CD14-positive monocyte (primary cell): ENCODE measurements around the gene MVP. TPM values are rescaled to one million over a fixed set of nuclear protein-coding genes. Genes with fewer than 3 reads are reported as not detected.

Experiments
- DNase-seq, 3 donors: peaks; one replicate each; pipeline ENCODE4 v3.0.0-alpha.2; 2011 to 2022
- H2AFZ ChIP-seq: 2 replicates; pipeline ENCODE4 v1.6.0; 2012; ENCODE audit warnings: mild to moderate bottlenecking, low read depth, low read length, inconsistent platforms; ENCODE audit not compliant: insufficient read depth, poor library complexity, severe bottlenecking
- H3K27ac ChIP-seq, 2 donors: 1 replicate in 1 of 2; 2 replicates in 1 of 2; pipeline ENCODE4 v1.5.1; 2012 to 2013; ENCODE audit warnings: low read length in 2 of 2, control low read depth in 1 of 2, inconsistent platforms in 1 of 2, low read depth in 1 of 2, mild to moderate bottlenecking in 1 of 2
- H3K27me3 ChIP-seq, 2 donors: one replicate each; pipeline versions ENCODE4 v1.6.0 to v1.6.1; 2011 to 2013; ENCODE audit warnings: low read length in 2 of 2; ENCODE audit not compliant: control insufficient read depth in 2 of 2, insufficient read depth in 2 of 2
- H3K36me3 ChIP-seq, 2 donors: replicated peaks in 1 of 2; 1 replicate in 1 of 2; 2 replicates in 1 of 2; pipeline versions ENCODE4 v1.5.1 to v1.6.1; 2012 to 2013; ENCODE audit warnings: low read length in 2 of 2, control low read depth in 1 of 2, inconsistent platforms in 1 of 2, mild to moderate bottlenecking in 1 of 2; ENCODE audit not compliant: insufficient read depth in 2 of 2, control insufficient read depth in 1 of 2
- H3K4me1 ChIP-seq, 2 donors: 1 replicate in 1 of 2; 2 replicates in 1 of 2; pipeline versions ENCODE4 v1.5.1 to v1.6.1; 2012 to 2013; ENCODE audit warnings: low read length in 2 of 2, control low read depth in 1 of 2, inconsistent platforms in 1 of 2, mild to moderate bottlenecking in 1 of 2, moderate library complexity in 1 of 2; ENCODE audit not compliant: insufficient read depth in 2 of 2, control insufficient read depth in 1 of 2
- H3K4me2 ChIP-seq: replicated peaks from 2 replicates; pipeline ENCODE3; 2012; ENCODE audit warnings: low read length, moderate library complexity, mild to moderate bottlenecking; ENCODE audit not compliant: poor library complexity, severe bottlenecking; ENCODE audit errors: extremely low read depth
- H3K4me3 ChIP-seq, 3 experiments: fragments of 200-600 bp in 1 of 3; sonication (generic) in 1 of 3; replicated peaks in 1 of 3; 1 replicate in 2 of 3; 2 replicates in 1 of 3; pipeline ENCODE4 v1.5.1; 2011 to 2013; ENCODE audit warnings: low read length in 3 of 3, mild to moderate bottlenecking in 3 of 3, control low read depth in 2 of 3, low read depth in 2 of 3, inconsistent platforms in 1 of 3, moderate library complexity in 1 of 3
- H3K79me2 ChIP-seq: 2 replicates; pipeline ENCODE4 v1.6.0; 2012; ENCODE audit warnings: mild to moderate bottlenecking, control low read depth, inconsistent platforms, low read length, moderate library complexity; ENCODE audit not compliant: insufficient read depth
- H3K9ac ChIP-seq: 2 replicates; pipeline ENCODE4 v1.6.0; 2017; ENCODE audit warnings: low read length, mild to moderate bottlenecking; ENCODE audit not compliant: insufficient read depth, poor library complexity, severe bottlenecking
- H3K9me3 ChIP-seq, 2 donors: replicated peaks in 1 of 2; 1 replicate in 1 of 2; 2 replicates in 1 of 2; pipeline versions ENCODE4 v1.5.1 to v1.6.1; 2012 to 2013; ENCODE audit warnings: low read length in 2 of 2, control low read depth in 1 of 2; ENCODE audit not compliant: control insufficient read depth in 1 of 2, insufficient read depth in 1 of 2
- H4K20me1 ChIP-seq: 2 replicates; pipeline ENCODE4 v1.6.0; 2012; ENCODE audit warnings: mild to moderate bottlenecking, low read length, control low read depth, moderate library complexity; ENCODE audit not compliant: insufficient read depth
- H3K27ac Mint-ChIP-seq, 7 donors: one replicate each; pipeline ENCODE4 v1.8.0; 2020; ENCODE audit warnings: mild to moderate bottlenecking in 7 of 7, mixed read lengths in 7 of 7, moderate library complexity in 6 of 7, inconsistent platforms in 2 of 7
- H3K27me3 Mint-ChIP-seq, 3 donors: one replicate each; pipeline ENCODE4 v1.8.0; 2021 to 2022; ENCODE audit warnings: low read depth in 3 of 3, mild to moderate bottlenecking in 3 of 3, mixed read lengths in 3 of 3, moderate library complexity in 3 of 3, inconsistent platforms in 1 of 3
- H3K36me3 Mint-ChIP-seq, 2 donors: one replicate each; pipeline ENCODE4 v1.8.0; 2020; ENCODE audit warnings: mixed read lengths in 2 of 2, inconsistent platforms in 1 of 2, mild to moderate bottlenecking in 1 of 2
- H3K4me1 Mint-ChIP-seq: one replicate; pipeline ENCODE4 v1.8.0; 2020; ENCODE audit warnings: mild to moderate bottlenecking, mixed read lengths
- H3K4me3 Mint-ChIP-seq, 2 donors: one replicate each; pipeline ENCODE4 v1.8.0; 2020; ENCODE audit warnings: mild to moderate bottlenecking in 2 of 2, mixed read lengths in 2 of 2, moderate library complexity in 1 of 2
- H3K9me3 Mint-ChIP-seq, 7 donors: one replicate each; pipeline ENCODE4 v1.8.0; 2020 to 2022; ENCODE audit warnings: mixed read lengths in 7 of 7, mild to moderate bottlenecking in 6 of 7, moderate library complexity in 6 of 7, inconsistent platforms in 2 of 7
- WGBS: methylation state at CpG from one replicate; pipeline ENCODE4 v1.1.5; 2013; ENCODE audit warnings: missing lambda C conversion rate; ENCODE audit not compliant: insufficient coverage; 5-methylcytosine and 5-hydroxymethylcytosine counted together
- intact Hi-C, 2 donors: fragments of 100-400 bp; cut with micrococcal nuclease; formaldehyde crosslinking; loops; one replicate each; pipeline versions ENCODE4 v1.15.0 to v1.15.1; 2023
- polyA plus RNA-seq, 3 donors: library from polyadenylated mRNA; depleted of rRNA in 1 of 3; unstranded in 2 of 3; stranded (reverse) in 1 of 3; fragments of 300-500 nt in 2 of 3; fragments of >200 nt in 1 of 3; fragmentation: Illumina TruSeq in 2 of 3; gene quantifications; 1 replicate in 2 of 3; 2 replicates in 1 of 3; pipeline ENCODE4 v1.2.3, GENCODE V29; 2012 to 2021
- TF ChIP-seq, protein P1 (sequence below): fragments of 200-600 bp; IDR thresholded peaks from one replicate; pipeline ENCODE4 v1.8.0; 2022; ENCODE audit warnings: antibody characterized with exemption, mild to moderate bottlenecking

MVP gene
- polyA plus RNA-seq, 3 donors: 146 to 274 (median 185) TPM

DNA sequence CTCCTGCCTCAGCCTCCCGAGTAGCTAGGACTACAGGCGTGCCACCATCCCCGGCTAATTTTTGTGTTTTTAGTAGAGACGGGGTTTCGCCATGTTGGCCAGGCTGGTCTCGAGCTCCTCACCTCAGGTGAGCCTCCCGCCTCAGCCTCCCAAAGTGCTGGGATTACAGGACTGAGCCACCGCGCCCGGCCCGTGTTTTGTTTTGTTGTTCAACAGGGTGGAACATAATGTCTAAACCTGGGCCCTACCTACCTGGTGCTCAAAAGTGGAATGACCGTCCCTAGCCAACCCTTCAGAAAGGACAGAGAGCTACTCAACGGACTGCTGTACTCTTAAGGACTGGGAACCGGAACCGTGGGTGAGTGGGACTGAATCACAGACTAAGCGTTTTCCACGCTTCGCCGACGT is 30.5 kb upstream of the MVP start:
- Mint-ChIP-seq H3K9me3 (peaks cover 0 to 2% (median 0%) of the 10 kb centered on the region in 7 donors), H3K4me3 (peak overlapping the region; percentile 97 to 98), H3K36me3 (peaks cover 0 to 3% of the 10 kb centered on the region in 2 donors), H3K4me1 (peaks cover 47% of the 10 kb centered on the region), H3K27me3 (peaks cover 0 to 1% (median 0%) of the 10 kb centered on the region in 3 donors), H3K27ac (peak overlapping the region; percentile 89 to 95 (median 93))
- TF ChIP-seq, protein P1, sequence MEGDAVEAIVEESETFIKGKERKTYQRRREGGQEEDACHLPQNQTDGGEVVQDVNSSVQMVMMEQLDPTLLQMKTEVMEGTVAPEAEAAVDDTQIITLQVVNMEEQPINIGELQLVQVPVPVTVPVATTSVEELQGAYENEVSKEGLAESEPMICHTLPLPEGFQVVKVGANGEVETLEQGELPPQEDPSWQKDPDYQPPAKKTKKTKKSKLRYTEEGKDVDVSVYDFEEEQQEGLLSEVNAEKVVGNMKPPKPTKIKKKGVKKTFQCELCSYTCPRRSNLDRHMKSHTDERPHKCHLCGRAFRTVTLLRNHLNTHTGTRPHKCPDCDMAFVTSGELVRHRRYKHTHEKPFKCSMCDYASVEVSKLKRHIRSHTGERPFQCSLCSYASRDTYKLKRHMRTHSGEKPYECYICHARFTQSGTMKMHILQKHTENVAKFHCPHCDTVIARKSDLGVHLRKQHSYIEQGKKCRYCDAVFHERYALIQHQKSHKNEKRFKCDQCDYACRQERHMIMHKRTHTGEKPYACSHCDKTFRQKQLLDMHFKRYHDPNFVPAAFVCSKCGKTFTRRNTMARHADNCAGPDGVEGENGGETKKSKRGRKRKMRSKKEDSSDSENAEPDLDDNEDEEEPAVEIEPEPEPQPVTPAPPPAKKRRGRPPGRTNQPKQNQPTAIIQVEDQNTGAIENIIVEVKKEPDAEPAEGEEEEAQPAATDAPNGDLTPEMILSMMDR: no peak
- Histone ChIP-seq H3K79me2 (peaks cover 43% of the 10 kb centered on the region), H3K36me3 (no peaks in the 10 kb centered on the region), H4K20me1 (no peaks in the 10 kb centered on the region), H3K27me3 (no peaks in the 10 kb centered on the region), H3K9ac (peak overlapping the region; percentile 51), H3K4me2 (peak overlapping the region; percentile 91), H3K9me3 (no peaks in the 10 kb centered on the region), H2AFZ (peak overlapping the region; percentile 95), H3K4me3 (peak overlapping the region; percentile 37 to 97 (median 97)), H3K27ac (peak overlapping the region; percentile 78 to 83), H3K4me1 (peaks cover 30 to 40% of the 10 kb centered on the region in 2 donors)
- 76% methylated on average over 15 of the region's 20 CpGs for WGBS
- intact Hi-C loops: loop anchor here (2.0 to 5.0 kb wide), 3 partner anchors 15 to 47 kb away; no protein-coding TSS in a partner anchor
- no peak for DNase-seq

DNA sequence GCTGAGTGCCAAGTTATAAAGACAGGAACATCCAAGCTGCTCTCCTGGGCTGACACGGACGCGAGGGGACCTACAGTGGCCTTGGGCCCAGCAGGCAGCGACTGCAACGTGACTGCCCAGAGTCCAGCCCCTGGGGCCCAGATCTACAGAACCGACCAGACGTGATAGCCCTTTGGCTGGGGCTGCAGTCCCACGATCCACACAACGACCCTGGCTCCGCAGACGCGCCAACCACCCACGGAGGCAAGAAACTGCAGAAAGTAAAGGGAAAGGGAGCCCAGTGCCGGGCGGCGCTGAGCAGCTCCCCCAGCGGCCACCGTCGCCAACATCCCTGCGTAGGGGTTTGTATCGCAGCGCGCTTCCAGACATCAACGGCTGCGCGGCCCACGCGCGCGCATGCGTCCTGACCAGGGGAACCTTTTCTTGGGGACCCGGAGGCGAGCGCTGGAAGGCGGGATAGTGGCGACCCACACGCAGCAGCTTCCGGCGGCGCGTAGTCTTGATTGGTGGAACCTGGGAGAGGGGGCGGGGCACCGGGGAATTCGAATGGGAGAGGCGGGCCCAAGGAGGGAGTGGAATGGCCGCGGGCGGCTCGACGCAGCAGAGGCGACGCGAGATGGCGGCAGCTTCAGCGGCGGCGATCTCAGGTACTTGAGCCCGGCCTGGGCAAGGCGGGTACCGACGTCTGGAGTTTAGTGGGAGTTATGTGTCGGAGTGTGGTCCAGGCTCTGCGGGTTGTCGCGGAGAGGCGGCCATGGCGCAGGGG is 29.9 kb upstream of the MVP start, which contains the start of gene KIF22:
Gene KIF22, plus strand, starts transcription at position 569 of the 766 bp plus-strand sequence. Its CDS starts 9 bp downstream, at position 578.
- Mint-ChIP-seq H3K4me1 (peaks cover 44% of the 10 kb centered on the region), H3K36me3 (peaks cover 0 to 3% of the 10 kb centered on the region in 2 donors), H3K27ac (peak within 1 kb of the TSS; percentile 89 to 95 (median 94)), H3K27me3 (peaks cover 0 to 1% (median 0%) of the 10 kb centered on the region in 3 donors), H3K4me3 (peak within 1 kb of the TSS; percentile 97 to 98), H3K9me3 (peaks cover 0 to 2% (median 0%) of the 10 kb centered on the region in 7 donors)
- peaks cover 26 to 36% of the 10 kb centered on the region in 2 donors for H3K4me1 ChIP-seq
- peak; percentile 99 to 100 (median 99) for DNase-seq
- under 1% methylated on average over 64 of the region's 67 CpGs for WGBS
- H3K4me3 ChIP-seq: peak within 1 kb of the TSS; percentile 67 to 97 (median 97)
- no peaks in the 10 kb centered on the region for H3K9me3 ChIP-seq
- peak within 1 kb of the TSS; percentile 78 to 83 for H3K27ac ChIP-seq
- intact Hi-C loops: loop anchor here in 1 of 2 donors (2.0 kb wide), 2 partner anchors 14 to 44 kb away; no protein-coding TSS in a partner anchor
- peak within 1 kb of the TSS; percentile 78 for H3K9ac ChIP-seq
- no peaks in the 10 kb centered on the region for H3K36me3 ChIP-seq
- H3K4me2 ChIP-seq: peak within 1 kb of the TSS; percentile 91
- H3K27me3 ChIP-seq: no peaks in the 10 kb centered on the region
- H2AFZ ChIP-seq: peak within 1 kb of the TSS; percentile 97
- TF ChIP-seq, protein P1: peak; percentile 77
- H3K79me2 ChIP-seq: peaks cover 49% of the 10 kb centered on the region
- H4K20me1 ChIP-seq: no peaks in the 10 kb centered on the region
